Activated T-helper 1 cell treated with anti-CD3 and anti-CD28 coated beads, Interleukin-12 subunit alpha, Interleukin-12 subunit beta, Interleukin-2, Interleukin-4 antibody, amounts not matched to agents 30 ng/mL and 10 ng/mL and 1 ng/mL, durations not matched to agents 14 hours and 24 hours and 36 hours (primary cell): ENCODE data around the gene TMEM225. TPM values are rescaled to one million over a fixed set of nuclear protein-coding genes. Genes with fewer than 3 reads are reported as not detected.

Experiments used
- DNase-seq: peaks from one replicate; pipeline ENCODE4 v3.0.0; 2021; ENCODE audit warnings: low spot score
- H3K27ac Mint-ChIP-seq: one replicate; pipeline ENCODE4 v1.8.0; 2021; ENCODE audit warnings: mild to moderate bottlenecking, mixed read lengths
- H3K27me3 Mint-ChIP-seq: one replicate; pipeline ENCODE4 v1.8.0; 2022; ENCODE audit warnings: mild to moderate bottlenecking, moderate library complexity, mixed read lengths; ENCODE audit not compliant: insufficient read depth
- H3K36me3 Mint-ChIP-seq: one replicate; pipeline ENCODE4 v1.8.0; 2021; ENCODE audit warnings: low read depth, mixed read lengths
- H3K4me1 Mint-ChIP-seq: one replicate; pipeline ENCODE4 v1.8.0; 2021; ENCODE audit warnings: low read depth, mixed read lengths
- H3K4me3 Mint-ChIP-seq: one replicate; pipeline ENCODE4 v1.8.0; 2021; ENCODE audit warnings: mild to moderate bottlenecking, moderate library complexity, mixed read lengths
- H3K9me3 Mint-ChIP-seq: one replicate; pipeline ENCODE4 v1.8.0; 2021; ENCODE audit warnings: mixed read lengths
- intact Hi-C: fragments of 100-400 bp; cut with micrococcal nuclease; formaldehyde crosslinking; loops from one replicate; pipeline ENCODE4 v1.15.1; 2024
- total RNA-seq: library from RNA; stranded (reverse); gene quantifications from 2 replicates; pipeline ENCODE4 v1.2.3, GENCODE V29; 2022

TMEM225 gene
- total RNA-seq, 1 donor from 2014 or later = not detected

DNA sequence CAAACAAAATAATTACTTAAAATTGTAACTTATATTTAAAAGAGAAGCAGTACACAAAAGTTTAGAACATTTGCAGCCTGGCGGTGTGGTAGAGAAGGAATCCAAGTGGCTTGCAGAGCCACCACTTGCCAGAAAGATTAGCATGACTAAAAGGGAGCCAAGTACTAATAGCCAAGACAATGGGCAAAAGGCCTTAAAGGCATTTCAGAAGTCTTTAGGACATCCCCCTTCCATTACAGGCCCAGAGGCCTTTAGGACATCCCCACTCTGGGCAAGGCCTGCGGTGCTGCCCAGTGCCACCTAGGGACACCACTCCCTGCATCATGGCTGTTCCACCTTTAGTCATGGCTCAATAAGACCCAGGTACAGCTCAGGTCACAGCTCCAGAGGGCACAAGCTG is 32.4 kb downstream of the TMEM225 start:
- intact Hi-C loops = no loop called here
- no peak overlapping the region for H3K4me3 Mint-ChIP-seq
- no peak overlapping the region for H3K27ac Mint-ChIP-seq
- H3K4me1 Mint-ChIP-seq = no peaks in the 10 kb centered on the region
- H3K27me3 Mint-ChIP-seq = no peaks in the 10 kb centered on the region
- no peaks in the 10 kb centered on the region for H3K9me3 Mint-ChIP-seq
- no peaks in the 10 kb centered on the region for H3K36me3 Mint-ChIP-seq
- no peak for DNase-seq

DNA sequence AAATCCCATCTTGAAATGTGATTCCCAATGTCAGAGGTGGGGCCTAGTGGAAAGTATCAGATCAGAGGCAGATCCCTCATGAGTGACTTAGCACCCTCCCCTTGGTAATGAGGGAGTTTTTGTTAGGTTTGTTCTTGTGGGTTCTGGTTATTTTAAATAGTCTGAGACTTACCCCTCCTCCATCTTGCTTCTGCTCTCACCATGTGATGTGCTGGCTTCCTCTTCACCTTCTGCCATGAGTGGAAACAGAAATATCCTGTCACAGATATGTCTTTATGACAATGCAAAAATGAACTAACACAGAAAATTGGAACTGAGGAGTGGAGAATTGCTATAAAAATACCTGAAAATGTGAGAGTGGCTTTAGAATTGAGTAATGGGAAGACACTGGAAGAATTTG is 33.1 kb downstream of the TMEM225 start:
- intact Hi-C loops = no loop called here
- Mint-ChIP-seq H3K36me3 (no peaks in the 10 kb centered on the region), H3K4me3 (no peak overlapping the region), H3K27ac (no peak overlapping the region), H3K9me3 (no peaks in the 10 kb centered on the region), H3K27me3 (no peaks in the 10 kb centered on the region), H3K4me1 (no peaks in the 10 kb centered on the region)
- no peak for DNase-seq

DNA sequence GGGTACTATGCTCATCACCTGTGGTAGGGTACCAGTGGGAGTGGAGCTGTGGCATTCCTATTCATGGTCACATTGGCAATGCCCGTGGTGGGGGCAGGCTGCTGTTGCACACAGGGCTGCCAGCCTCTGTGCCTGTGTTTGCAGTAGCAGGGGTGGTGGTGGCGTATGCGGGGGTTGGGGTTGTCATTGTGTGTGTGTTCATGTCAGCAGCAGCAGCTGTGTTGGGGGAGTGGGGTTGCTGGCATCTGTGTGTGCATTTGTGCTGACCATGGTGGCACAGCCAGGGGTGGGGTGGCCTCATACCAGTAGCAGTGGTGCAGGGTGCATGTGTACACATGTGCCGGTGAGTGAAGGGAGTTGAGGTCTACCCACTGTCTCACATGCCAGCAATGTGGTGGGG is 34.4 kb downstream of the TMEM225 start:
- no peaks in the 10 kb centered on the region for H3K36me3 Mint-ChIP-seq
- H3K27me3 Mint-ChIP-seq = no peaks in the 10 kb centered on the region
- no peak overlapping the region for H3K27ac Mint-ChIP-seq
- H3K9me3 Mint-ChIP-seq = no peaks in the 10 kb centered on the region
- intact Hi-C loops = no loop called here
- no peak for DNase-seq
- no peak overlapping the region for H3K4me3 Mint-ChIP-seq
- H3K4me1 Mint-ChIP-seq = no peaks in the 10 kb centered on the region

DNA sequence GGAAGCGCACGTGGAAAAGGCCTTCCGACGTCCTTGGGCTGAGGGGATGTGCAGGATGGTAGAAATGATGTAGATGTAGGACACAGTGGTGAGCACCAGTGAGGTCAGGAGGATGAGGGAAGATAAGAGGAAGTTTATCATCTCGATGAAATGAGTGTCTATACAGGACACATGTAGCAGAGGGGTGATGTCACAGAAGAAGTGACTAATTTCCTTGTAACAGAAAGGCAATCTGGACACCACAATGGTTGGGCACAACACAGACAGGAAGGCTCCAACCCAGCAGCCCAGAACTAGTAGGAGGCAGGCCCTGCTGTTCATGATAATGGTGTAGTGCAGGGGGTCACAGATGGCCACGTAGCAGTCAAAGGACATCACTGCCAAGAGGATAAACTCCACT is 44.3 kb downstream of the TMEM225 start:
- intact Hi-C loops = no loop called here
- DNase-seq = no peak
- H3K36me3 Mint-ChIP-seq = no peaks in the 10 kb centered on the region
- H3K27me3 Mint-ChIP-seq = peaks cover 18% of the 10 kb centered on the region
- no peaks in the 10 kb centered on the region for H3K9me3 Mint-ChIP-seq
- H3K4me1 Mint-ChIP-seq = no peaks in the 10 kb centered on the region
- H3K4me3 Mint-ChIP-seq = no peak overlapping the region
- H3K27ac Mint-ChIP-seq = no peak overlapping the region

DNA sequence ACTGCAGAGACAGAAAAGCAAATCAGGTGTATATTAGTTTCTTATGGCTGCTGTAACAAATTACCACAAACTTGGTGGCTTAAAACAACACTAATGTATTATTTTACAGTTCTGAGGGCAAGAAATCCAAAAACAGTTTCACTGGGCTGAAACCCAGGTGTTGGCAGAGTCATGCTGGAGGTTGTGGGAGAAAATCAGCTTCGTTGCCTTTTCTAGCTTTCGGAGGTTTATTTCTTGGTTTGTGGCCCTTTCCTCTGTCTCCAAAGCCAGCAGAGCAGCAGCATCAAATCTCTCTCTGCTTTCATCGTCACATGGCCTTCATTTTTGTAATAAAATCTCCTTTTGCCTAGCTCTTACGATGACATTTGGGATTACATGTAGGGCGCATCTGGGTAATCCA is 46.3 kb downstream of the TMEM225 start:
- no peak for DNase-seq
- peaks cover 12% of the 10 kb centered on the region for H3K27me3 Mint-ChIP-seq
- no peaks in the 10 kb centered on the region for H3K9me3 Mint-ChIP-seq
- intact Hi-C loops = no loop called here
- no peak overlapping the region for H3K4me3 Mint-ChIP-seq
- H3K27ac Mint-ChIP-seq = no peak overlapping the region
- H3K36me3 Mint-ChIP-seq = no peaks in the 10 kb centered on the region
- no peaks in the 10 kb centered on the region for H3K4me1 Mint-ChIP-seq

DNA sequence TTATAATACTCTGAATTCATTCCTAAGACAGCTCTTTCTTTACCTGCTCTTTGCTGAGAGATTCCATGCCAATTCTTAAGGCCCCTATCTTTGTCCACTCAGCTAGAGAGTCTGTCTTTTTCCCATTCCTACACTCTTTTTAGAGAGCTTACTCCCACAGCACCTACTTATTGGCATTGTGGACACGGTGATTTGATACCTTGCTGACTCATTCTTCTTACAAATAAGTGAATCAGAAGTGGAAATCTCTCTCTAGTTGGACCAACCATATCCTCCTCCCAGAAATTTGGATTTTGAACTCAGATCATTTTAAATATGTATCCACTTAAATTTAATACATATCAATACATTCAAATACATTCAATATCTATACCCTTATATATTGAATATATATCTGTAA is 46.8 kb downstream of the TMEM225 start:
- Mint-ChIP-seq H3K27me3 (peaks cover 9% of the 10 kb centered on the region), H3K4me1 (no peaks in the 10 kb centered on the region), H3K4me3 (no peak overlapping the region), H3K36me3 (no peaks in the 10 kb centered on the region), H3K9me3 (no peaks in the 10 kb centered on the region), H3K27ac (no peak overlapping the region)
- intact Hi-C loops = no loop called here
- no peak for DNase-seq

DNA sequence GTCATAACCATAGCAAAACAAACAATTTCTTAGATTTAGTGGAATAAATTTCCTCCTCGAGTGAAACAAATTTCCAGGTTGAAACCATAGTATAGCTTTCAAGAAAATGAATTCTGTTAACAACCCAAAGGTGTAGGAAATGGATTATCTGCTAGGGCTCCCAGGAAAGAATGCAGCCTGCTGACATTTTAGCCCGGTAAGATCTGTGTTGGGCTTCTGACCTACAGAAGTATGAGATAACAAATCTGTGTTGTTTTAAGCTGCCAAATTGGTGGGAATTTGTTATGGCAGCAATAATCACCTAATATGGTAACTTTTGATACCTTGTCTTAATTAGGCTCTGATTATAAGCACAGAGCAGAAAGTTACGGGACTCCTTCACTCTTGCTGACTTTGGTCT is 47.3 kb downstream of the TMEM225 start:
- H3K4me1 Mint-ChIP-seq = no peaks in the 10 kb centered on the region
- DNase-seq = no peak
- H3K9me3 Mint-ChIP-seq = no peaks in the 10 kb centered on the region
- peaks cover 9% of the 10 kb centered on the region for H3K27me3 Mint-ChIP-seq
- no peak overlapping the region for H3K4me3 Mint-ChIP-seq
- H3K27ac Mint-ChIP-seq = no peak overlapping the region
- H3K36me3 Mint-ChIP-seq = no peaks in the 10 kb centered on the region
- intact Hi-C loops = no loop called here

DNA sequence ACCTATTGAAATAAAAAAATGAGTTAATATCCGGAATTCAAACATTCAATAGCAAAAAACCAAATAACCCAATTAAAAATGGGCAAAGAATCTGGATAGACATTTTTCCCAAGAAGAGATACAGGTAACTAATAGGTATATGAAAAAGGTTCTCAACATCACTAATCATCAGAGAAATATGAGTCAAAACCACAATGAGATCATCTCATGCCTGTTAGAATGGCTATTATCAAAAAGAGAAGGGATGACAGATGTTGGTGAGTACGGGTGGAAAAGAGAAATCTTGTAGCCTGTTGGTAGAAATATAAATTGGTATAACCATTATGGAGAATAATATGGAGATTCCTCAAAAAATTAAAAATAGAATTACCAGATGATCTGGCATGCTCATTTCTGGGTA is 52.4 kb downstream of the TMEM225 start:
- H3K36me3 Mint-ChIP-seq = no peaks in the 10 kb centered on the region
- no peak for DNase-seq
- no peaks in the 10 kb centered on the region for H3K4me1 Mint-ChIP-seq
- intact Hi-C loops = no loop called here
- H3K4me3 Mint-ChIP-seq = no peak overlapping the region
- H3K27me3 Mint-ChIP-seq = peaks cover 1% of the 10 kb centered on the region
- H3K27ac Mint-ChIP-seq = no peak overlapping the region
- H3K9me3 Mint-ChIP-seq = no peaks in the 10 kb centered on the region

Other genes starting within 250 kb of the TMEM225 start
- not detected in 2 replicates for gene SCN3B, start 231.0 kb downstream of the TMEM225 start, total RNA-seq
- gene ZNF202, start 144.0 kb downstream of the TMEM225 start, total RNA-seq = 26.6 and 27.5 TPM in 2 replicates
- not detected in 2 replicates for gene OR6X1, start 131.2 kb downstream of the TMEM225 start, total RNA-seq
- not detected in 2 replicates for gene OR6M1, start 79.3 kb downstream of the TMEM225 start, total RNA-seq
- gene OR8D4, start 16.5 kb upstream of the TMEM225 start, total RNA-seq = not detected in 2 replicates
- gene OR4D5, start 53.9 kb upstream of the TMEM225 start, total RNA-seq = not detected in 2 replicates
- not detected in 2 replicates for gene OR6T1, start 58.2 kb upstream of the TMEM225 start, total RNA-seq
- not detected in 2 replicates for gene OR10S1, start 92.1 kb upstream of the TMEM225 start, total RNA-seq
- not detected in 2 replicates for gene OR10G6, start 109.5 kb upstream of the TMEM225 start, total RNA-seq
- not detected in 2 replicates for gene OR10G4, start 127.3 kb upstream of the TMEM225 start, total RNA-seq
- not detected in 2 replicates for gene OR10G9, start 137.3 kb upstream of the TMEM225 start, total RNA-seq
- not detected in 2 replicates for gene OR10G8, start 141.1 kb upstream of the TMEM225 start, total RNA-seq
- gene OR10G7, start 155.7 kb upstream of the TMEM225 start, total RNA-seq = not detected in 2 replicates
- gene VWA5A, start 229.8 kb upstream of the TMEM225 start, total RNA-seq = 7.9 and 8.0 TPM in 2 replicates